Measurements from ENCODE around the gene RACK1.
A peak's percentile ranks its signal among the peaks of the same experiment; 100 is the strongest.
"Not testable (repeated sequence)": the region's sequence is repeated elsewhere in the genome, so short reads cannot be mapped to it uniquely, and the experiment has no call there.

RACK1 gene

DNA sequence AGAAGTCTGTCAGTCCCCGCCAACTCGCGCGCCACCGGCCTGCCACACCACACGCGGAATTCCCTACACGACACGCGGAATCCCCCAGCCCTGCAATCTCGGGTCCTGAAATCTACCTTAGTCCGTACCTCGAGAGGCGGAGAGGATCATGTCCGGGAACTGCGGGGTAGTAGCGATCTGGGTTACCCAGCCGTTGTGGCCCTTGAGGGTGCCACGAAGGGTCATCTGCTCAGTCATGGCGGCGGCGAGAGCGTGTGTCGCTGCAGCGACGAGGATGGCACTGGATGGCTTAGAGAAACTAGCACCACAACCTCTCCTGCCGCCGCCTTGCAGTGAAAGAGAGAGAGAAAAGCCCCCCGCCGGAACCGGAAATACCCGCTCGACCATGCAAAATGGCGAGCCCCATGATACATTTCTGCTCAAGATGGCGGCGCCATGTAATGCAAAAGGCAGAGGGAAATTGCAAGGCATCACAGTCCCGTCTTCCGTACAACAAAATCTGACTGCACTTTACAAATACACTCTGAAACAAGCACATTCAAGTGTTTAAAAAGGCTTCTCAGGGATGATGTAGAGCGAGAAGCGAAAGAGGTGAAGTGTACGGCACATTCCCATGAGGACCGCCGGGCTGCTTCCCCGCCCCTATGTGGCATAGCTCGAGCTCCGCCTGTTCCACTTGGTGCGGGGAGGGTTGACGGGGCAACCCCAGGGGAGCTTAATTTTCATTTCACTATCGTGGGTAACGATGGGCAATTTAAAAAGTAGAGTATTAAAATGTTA is at the start of gene RACK1:
RACK1 (minus strand) TSS at position 343 of the 780 bp plus-strand sequence; CDS start at position 237, 106 bp downstream.
- DNase-seq, result peak; percentile 91

DNA sequence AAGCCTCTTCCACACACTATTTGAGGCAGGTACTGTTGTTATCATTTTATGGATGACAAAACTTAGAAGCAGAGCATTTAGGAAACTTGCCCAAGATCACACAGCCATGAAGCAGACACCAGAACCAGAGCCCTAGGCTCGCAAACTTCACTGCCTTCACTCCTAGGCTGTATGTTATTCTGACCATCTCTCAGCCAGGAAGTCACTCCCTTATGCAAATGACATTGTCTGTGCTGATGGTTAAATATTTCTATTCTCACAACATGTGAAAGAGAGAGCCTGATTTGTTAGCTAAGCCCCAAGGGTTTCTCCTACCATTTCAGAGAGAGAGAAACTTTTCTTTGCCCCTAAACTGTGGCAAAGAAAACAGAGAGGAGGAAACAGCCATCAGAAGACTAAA is 43.6 kb upstream of the RACK1 start:
- DNase-seq, result not testable (repeated sequence)

DNA sequence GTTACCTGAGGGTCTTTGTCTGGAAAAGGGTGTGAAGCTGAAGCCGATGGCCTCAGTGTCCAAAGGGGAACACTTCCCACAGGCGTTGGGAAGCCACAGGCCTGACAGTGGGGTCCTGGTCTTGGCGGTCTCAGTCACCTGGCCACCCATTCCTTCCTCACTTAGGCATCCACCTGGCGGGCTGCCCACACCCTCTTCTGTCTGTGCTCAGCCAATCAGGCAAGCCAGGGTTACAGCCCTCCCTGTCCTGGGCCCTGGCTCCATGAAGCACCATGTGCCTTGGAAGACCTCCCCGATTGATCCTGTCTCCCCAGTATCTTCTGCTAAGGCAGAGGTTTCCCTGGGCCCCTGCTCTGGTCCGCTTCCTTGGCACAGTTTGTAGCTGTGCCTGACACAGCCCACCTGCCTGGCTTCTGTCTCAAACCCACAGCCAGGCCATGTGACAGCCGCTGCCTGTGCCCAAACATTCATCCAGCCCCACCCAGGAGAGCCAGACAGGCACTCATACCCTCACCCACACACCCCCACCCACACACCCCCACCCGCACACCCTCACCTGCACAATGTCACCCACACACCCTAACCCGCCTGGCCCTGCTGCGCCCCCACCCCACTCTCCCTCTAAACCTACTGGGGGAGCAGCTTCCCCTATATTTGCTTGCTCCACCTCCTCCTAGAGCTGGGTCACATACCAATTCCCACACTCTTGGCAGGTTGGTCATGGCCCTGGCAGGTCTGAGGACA is 42.4 kb upstream of the RACK1 start:
- DNase-seq, result not testable (repeated sequence)

DNA sequence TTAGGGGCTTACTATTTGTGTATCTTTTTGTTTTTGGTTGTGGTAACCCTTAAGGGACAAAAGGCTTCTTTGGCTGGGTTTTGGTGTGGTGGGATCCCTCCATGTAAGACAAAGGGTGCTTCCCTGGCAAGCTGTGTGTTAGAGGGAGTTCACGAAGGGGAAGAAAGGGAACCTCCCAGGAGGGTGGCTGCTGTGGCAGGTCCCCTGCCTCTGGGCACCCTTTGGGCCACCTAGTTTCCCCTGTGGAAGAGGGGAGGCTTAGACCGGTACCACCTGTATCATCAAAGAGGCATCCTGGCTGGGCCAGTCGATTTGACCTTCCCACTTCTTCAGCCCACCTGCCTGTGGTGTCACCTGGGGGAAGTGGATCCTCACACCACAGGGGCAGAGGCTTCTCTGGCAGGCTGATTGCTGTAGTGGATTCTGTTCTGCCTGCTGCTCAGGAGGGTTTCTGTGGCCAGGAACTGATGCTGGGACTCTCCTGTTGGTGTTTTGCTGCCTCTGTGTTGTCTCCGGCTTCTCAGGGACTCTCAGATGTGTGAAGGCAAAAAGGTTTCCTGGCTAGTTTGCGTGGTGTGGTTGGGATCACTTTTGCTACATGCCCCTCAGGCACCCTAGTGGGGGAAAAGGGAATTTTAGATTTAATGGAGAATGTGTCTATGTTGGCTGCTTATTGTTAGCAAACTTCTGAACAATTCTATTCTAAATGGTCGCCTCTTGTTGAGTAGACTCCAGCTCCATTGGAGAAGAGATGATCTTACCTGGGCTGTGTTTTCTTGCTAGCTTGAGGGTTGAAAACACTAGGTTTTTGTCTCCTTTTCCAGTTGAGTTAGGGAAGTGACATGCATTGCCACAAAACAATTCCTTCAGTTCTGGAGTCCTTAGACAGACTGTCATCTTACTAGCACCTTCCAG is 40.4 kb upstream of the RACK1 start:
- DNase-seq, result not testable (repeated sequence)

DNA sequence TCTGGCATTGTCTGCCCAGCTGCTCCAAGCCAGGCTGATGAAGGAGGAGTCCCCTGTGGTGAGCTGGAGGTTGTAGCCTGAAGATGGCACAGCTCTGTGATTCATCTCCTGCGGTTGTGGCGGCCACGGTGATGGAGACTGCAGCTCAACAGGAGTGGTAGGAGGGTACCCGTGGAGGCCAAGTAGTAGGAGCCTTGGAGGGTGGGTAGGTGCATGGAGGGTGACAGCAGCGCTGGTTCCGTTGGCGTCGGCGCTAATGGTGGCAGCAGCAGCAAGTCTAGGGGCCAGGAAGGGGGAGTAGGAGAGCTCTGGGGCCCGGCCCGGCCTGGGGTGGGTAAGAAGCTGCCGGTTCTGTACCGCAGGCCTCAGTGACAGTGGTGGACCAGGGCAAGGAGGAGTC is 39.6 kb upstream of the RACK1 start:
- DNase-seq, result no peak

DNA sequence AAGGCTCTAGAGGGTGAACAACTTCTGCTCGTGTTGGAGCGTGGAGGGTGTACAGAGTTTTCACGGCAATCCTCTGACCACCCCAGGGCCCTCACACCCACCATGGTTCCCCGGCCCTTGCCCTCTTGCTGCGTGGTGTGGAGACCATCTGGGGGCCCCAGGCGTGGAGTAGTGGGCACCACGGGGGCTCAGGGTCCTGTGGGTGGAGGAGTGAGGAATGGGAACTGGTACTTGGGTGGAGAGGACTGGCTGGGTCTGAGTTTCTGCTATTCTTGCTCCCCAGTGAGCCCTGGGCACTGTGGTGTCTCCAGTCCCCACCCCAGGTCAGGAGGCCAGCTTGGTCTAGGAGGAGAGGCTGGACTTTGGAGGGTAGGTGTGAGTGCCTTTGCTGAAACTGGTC is 39.2 kb upstream of the RACK1 start:
- DNase-seq, result no peak

DNA sequence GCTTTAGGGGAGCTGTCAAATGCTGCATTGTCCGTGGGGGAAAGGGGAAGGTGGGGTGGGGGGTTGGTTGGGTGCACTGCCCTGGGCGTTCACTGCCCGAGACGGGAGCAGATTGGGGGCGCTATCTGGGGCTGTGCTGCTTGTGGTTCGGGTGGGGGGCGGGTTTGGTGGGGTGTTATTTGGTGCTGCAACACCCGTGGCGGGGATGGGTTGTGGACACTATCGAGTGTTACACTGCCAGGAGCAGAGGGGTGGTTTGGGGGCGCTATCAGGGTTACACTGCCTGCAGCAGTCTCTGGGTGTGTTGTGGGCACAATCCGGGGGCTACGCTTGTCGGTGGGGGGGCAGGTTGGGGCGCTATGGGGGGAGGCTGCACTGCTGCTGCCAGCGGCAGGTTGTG is 38.7 kb upstream of the RACK1 start:
- DNase-seq, result not testable (repeated sequence)

DNA sequence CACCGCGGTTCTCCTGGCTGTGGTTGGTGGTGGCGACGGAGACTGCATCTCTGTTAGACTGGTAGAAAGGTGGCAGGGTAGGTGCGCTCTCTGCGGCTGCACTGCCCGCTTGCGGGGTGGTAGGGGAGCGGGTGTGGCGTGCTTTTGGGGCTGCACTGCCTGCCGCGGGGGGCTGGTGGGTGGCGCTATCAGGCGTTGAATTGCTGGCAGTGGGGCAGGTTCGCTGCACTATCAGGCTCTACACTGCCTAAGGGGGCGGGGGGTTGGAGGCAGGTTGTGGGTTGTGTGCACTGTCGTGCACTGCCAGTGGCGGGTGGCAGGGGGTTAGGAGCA is 38.2 kb upstream of the RACK1 start:
- DNase-seq, result no peak

DNA sequence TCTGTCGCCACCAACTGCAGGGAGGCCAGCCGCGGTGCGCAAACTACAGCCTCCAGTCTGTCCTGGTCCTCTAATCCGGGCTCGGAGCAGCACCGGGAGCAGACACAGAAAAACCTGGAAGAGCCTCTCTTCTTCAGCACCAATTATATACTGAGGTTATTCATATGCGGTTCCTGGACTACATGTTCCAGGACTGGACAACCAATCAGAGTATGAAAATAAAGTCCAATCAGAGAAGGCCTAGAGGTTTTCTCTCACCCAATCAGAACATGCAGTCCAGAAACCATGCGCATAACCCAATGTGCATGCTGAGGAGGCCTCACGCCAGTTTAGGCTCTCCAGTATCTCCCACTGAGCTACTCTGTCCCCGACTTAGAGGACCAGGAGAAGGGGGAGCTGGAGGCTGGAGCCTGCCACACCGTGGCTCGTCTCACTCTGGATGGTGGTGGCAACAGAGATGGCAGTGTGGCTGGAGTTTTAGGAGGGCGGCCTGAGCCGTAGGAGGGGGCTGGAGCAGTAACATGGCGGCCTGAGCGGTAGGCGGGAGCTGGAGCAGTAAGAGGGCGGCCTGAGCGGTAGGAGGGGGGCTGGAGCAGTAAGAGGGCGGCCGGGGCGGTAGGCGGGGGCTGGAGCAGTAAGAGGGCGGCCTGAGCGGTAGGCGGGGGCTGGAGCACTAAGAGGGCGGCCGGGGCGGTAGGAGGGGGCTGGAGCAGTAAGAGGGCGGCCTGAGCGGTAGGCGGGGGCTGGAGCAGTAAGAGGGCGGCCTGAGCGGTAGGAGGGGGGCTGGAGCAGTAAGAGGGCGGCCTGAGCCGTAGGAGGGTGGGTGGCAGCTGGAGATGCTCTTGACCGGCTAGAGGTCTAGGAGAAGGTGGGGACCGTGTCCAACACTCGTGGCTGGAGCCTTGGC is 37.6 kb upstream of the RACK1 start:
- no peak for DNase-seq

DNA sequence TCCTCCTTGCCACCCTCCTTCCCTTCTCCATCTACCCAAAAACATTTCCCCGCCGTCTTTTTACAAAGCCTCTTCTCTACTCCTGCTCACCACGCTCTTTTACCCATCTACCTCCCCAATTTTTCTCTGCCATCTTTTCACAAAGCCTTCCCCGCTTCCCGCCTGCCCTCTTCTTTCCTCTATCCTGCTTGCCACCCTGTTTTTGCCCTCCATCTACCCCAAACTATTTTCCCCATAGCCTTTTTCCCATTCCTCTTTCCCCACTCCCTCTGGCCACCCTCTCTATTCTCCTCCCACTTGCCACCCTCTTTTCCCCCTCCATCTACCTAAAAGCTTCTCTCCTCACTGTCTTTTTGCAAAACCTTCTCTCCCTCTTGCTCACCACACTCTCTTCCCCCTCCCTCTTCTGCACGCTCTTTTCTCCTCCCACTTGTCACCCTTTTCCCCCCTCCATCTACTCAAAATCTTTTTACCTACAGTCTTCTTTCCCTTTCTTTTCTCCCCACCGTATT is 36.6 kb upstream of the RACK1 start:
- no peak for DNase-seq

DNA sequence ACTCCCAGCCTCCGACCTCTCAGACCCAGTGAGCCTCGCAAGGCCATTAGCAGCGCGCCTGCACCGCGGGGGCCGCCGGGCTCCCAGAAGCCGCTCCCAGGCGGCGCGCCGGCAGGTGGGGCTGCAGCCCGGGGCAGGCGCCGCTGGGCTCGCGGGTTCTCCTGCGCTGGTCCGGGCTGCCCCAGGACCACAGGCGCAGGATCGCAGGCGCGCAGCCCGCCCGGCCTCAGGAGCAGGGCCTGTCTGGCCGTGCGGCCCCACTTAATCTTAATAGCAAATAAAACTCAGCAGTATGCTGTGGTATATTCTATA is 29.7 kb upstream of the RACK1 start:
- not testable (repeated sequence) for DNase-seq

DNA sequence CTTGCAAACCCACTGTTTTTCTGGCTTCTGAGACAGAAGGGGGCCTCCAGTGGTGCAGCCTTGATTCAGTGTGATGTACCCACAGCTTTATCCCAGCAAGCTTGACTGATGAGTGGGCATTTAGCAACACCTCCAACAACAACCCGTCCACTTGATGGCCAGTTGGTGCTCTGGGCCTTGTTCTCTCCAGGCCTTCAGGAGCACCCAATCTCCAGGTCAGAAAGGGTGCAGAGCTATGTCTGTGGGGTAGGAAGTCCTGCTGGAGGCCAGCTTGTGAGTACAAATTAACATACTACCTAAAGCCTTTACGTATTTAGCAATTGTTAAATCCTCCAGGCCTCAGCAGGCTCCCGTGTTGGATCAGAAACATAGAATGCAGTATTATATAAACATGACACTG is 27.4 kb upstream of the RACK1 start:
- no peak for DNase-seq

DNA sequence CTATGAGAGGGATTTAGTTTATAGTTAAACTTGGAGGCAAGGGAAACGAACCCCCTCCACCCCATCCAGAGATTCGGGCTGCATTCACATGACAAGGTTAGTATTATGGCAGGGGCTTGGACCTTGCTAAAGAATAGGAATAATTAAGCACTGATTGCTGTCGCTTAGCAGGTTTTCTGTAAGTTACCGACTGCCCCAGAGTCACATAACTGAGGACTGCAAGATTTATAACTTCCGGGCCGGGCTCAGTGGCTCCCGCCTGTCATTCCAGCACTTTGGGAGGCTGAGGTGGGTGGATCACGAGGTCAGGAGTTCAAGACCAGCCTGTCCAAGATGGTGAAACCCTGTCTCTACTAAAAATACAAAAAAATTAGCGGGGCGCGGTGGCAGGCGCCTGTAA is 24.2 kb upstream of the RACK1 start:
- DNase-seq, result not testable (repeated sequence)

DNA sequence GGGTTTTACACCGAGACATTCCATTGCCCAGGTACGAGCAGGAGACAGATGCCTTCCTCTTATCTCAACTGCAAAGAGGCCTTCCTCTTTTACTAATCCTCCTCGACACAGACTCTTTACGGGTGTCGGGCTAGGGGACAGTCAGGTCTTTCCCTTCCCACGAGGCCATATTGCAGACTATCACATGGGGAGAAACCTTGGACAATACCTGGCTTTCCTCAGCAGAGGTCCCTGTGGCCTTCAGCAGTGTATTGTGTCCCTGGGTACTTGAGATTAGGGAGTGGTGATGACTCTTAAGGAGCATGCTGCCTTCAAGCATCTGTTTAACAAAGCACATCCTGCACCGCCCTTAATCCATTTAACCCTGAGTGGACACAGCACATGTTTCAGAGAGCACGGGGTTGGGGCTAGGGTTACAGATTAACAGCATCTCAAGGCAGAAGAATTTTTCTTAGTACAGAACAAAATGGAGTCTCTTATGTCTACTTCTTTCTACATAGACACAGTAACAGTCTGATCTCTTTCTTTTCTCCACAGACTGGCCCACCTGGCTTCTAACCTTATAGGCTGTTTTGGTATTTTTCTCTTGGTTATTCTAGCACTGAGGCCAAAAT is 23.7 kb upstream of the RACK1 start:
- not testable (repeated sequence) for DNase-seq

DNA sequence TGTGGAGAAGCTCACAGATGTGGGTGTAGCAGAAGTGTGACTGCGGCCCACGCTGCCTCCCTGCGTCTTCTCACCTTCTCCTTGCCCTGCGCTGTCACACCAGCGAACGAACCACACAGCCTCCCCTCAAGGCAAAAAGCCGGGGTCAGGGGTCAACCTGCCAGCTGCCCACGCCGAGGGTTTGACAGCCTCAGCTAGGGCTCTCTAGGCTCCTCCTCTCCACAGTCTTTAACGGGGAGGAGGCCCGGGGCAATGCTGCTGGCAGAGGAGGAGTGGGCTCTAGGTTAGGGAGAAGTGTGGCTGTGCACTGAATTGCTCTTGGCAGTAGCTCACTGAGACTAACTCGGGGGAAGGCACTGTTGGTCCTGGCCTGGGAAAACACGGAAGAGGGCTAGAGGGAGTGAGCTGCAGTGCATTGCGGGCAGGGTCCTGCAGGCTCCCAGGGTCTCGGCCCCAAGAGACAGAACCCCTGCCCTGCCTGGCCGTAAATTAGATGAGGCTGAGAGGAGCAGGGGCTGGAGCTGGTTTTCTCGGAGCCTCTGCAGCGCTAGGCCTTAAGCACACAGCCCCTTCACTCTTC is 21.5 kb upstream of the RACK1 start:
- no peak for DNase-seq

DNA sequence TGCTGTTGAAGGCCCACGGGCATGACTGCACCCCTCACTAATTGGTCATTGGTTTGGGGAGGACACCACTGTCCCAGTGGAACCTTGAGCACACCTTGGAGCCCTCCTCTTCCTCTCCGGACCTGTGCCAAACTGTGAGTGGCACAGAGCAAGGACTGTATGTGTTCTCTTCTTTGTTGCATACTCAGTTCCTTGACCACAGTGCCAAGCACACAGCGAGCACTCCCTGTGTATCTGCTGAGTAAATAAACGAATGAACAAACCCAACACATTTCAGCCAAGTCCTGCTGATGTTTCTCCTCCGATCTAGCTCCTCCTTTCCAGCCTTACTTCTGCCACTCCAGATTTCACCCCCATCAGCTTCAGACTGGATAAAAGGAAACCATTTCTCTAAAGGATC is 19.9 kb upstream of the RACK1 start:
- no peak for DNase-seq

DNA sequence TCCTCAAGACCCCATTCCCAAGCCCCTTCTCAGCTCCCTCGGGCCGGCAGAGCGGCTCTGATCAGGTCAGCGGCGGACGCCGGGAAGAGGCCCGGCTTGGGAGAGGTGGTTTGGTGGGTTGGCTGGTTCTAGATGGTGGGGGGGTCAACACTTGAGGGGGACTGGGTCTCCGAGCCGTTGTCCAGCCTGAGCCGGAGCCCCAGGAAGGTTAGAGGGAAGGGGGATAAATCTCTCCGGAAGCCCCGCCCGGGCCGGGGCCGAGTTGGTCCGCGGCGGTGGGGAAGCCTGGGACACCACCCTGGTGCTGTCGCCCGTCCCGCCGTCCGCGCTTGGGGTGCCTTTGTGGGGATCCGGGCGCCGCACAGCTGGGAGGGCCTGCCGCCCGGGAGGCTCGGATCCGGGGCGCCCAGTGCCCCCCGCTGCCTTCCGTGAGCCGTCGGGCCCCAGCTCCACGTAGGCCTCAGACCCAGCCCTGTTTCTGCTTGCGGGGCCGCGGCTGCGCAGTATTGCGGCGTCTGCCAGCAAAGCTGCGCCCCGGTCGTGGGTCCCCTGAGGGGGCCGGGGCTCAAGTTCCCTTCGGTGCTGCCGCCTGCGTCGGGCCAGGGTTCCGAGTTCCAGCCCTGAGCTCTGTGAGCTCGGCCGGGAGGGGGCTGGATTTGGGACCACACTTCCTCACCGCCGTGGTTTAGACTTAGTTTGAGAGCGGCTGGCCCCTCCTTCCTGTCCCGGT is 17.8 kb upstream of the RACK1 start:
- peak; percentile 80 for DNase-seq

DNA sequence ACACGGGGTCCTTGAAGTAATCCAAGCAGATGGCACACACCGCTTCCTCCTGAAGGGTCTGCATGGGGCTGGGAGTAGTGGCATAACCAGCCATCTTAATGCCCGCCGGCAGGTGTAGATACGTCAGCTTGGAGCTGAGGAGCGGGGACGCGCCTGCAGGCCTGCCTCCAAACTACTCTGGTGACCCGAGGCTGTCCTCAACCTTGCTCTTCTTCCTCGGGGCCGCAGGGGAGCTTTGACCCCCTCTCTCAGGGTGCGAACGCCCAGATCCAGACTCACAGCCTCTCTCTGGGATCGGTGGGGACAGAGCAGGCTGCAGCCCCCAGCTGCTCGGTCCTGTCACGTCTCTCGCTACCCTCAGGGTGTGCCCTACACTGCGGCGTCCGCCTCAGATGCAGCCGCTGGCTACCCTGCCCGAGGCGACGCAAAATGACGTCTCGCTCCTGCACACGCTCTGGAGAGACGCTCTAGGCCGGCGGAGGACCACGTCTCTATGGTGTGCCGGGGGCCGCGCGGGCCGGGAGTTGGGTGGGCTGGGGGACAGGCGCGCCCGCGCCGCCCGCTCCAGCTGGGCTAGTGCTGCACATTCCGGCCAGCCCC is 17.1 kb upstream of the RACK1 start, which contains the start of gene TRIM52:
TRIM52 (minus strand) TSS at position 424 of the 600 bp plus-strand sequence; CDS start at position 94, 330 bp downstream.
- peak; percentile 91 for DNase-seq

DNA sequence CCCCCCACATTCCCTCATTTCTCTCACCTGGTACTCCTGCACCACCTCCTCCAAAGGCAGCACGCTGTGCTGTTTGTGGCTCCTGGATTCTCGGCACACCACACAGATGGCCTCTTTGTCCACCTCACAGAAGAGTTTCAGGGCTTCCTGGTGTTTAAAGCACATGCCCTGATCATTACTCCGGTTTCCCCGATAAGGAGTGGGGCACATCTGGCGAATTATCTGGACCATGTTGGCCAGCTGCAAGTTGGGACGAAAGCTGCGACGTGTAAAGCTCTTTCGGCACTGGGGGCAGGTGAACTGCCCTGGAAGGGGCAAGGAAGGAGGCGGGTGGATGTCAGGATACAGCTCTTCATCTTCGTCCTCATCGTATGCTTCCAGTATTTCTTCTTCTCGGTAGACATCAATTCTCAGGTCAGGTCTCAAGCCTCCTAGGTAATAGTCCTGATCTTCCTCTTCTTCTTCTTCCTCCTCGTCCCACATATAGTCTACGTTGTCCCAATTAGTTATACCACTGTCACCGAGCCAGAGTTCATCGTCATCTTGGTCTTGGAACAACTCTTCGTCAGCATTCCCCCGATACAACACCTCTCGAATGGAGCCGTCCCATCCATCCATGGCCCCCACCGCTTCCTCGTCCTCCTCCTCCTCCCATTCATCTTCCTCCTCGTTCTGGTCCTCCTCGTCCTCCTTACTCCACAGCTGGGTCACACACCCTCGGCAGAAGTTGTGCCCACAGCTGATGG is 16.4 kb upstream of the RACK1 start:
- DNase-seq, result no peak

All from activated naive CD4-positive, alpha-beta T cell treated with anti-CD3 and anti-CD28 coated beads, Interleukin-2, amount 50 U/mL, for 16 hours (primary cell).